Transverse colon (tissue), 4 donors: Measurements from ENCODE around the gene GTF3C1.

ENCODE experiments used
- CTCF ChIP-seq, 5 experiments: fragments of 200-600 bp in 3 of 5; fragments of 450-650 bp in 2 of 5; sonication (generic) in 3 of 5; IDR thresholded peaks; 1 replicate in 2 of 5; 2 replicates in 3 of 5; pipeline ENCODE4 v1.5.1; 2016 to 2017; ENCODE audit warnings: antibody characterized with exemption in 5 of 5, inconsistent platforms in 3 of 5, mild to moderate bottlenecking in 2 of 5, moderate library complexity in 1 of 5
- POLR2A ChIP-seq: fragments of 450-650 bp; IDR thresholded peaks from one replicate; pipeline ENCODE4 v1.6.1; 2016; ENCODE audit warnings: antibody characterized with exemption, mild to moderate bottlenecking, moderate library complexity
- POLR2AphosphoS5 ChIP-seq, 3 donors: sonication (generic); formaldehyde crosslinking; IDR thresholded peaks; one replicate each; pipeline ENCODE4 v1.6.1; 2016; ENCODE audit warnings: antibody characterized with exemption in 3 of 3

DNA sequence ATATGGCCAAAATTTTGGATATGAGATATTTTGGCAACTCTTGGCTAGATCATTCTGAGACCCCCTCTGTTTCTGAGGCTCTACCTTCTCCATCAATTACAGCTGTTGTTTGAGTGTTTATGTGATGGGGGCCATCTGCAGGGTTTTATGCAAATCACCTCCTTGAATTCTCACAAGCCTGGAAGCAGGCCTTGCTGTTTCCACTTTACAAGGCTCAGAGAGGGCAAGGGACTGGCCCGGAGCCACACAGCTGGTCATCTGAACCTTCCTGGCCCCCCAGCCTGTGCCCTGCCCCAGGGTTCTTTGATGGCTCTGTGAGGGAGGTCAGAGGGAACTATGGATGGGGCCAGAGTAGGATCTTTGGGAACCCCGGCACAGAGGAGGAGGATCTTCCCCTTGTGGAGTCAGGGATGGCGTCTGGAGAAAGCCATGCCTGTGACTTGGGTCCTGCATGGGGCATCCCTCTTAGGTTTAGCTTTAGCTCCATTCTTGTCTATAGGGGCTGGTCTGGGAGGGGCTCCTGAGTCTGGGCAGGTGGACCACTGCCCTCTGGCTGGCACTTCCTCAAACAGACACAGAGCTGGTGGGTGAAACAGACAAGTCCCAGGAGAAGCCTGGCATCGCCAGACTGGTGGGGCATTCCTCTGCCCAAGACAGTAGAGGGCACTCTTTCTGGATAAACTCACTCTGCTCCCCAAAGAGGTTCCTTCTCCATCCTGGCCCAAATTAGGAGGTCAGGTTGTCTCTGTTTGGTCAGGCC is 121.5 kb downstream of the GTF3C1 start:
- TF ChIP-seq CTCF (IDR thresholded peaks at IDR 0.05) (no peak), POLR2A (no peak), POLR2AphosphoS5 (IDR thresholded peaks at IDR 0.05) (no peak)
